Measurements from ENCODE around the gene PRLH.

Gene PRLH

DNA sequence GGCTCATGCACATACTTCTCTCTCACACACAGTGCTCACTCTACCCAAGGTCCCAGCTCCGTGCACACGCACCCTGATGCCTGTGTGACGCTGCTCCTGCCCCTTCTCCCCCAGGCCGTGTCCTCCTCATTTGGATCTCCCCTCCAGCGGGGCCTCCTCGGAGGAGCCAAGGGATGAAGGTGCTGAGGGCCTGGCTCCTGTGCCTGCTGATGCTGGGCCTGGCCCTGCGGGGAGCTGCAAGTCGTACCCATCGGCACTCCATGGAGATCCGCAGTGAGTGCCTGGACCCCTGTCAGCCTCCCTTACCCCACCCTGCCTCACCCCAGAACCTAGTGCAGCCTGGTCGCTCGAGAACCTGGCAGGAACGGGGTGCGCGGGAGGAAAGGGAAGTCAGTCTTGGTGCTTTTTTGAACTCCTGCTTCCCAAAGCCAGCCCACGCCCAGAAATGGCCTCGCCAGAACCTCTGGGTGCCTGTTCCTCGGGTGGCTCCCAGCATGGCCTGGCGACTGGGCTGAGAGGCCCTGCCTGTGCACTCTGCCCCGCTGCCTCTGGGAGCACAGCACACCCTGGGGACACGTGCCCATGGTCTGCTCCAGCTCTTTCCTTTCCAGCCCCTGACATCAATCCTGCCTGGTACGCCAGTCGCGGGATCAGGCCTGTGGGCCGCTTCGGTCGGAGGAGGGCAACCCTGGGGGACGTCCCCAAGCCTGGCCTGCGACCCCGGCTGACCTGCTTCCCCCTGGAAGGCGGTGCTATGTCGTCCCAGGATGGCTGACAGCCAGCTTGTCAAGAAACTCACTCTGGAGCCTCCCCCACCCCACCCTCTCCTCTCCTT is at the start of gene PRLH:
Gene PRLH (plus strand): TSS at position 174 of the 835 bp plus-strand sequence. CDS start 0 bp downstream, at position 174.
- no peak within 1 kb of the TSS for H3K27ac ChIP-seq (ENCODE audit: low read depth, low read length)
- H3K4me1 ChIP-seq (ENCODE audit: control insufficient read depth, insufficient read depth, low read length) = no peaks in the 10 kb centered on the region
- H3K4me3 ChIP-seq (ENCODE audit: low read length) = no peak within 1 kb of the TSS
- no peaks in the 10 kb centered on the region for H3K36me3 ChIP-seq (ENCODE audit: control insufficient read depth, insufficient read depth, low read length)
- no peaks in the 10 kb centered on the region for H3K27me3 ChIP-seq (ENCODE audit: control insufficient read depth, insufficient read depth, low read length)
- H3K9ac ChIP-seq (ENCODE audit: low read length) = no peak within 1 kb of the TSS

DNA sequence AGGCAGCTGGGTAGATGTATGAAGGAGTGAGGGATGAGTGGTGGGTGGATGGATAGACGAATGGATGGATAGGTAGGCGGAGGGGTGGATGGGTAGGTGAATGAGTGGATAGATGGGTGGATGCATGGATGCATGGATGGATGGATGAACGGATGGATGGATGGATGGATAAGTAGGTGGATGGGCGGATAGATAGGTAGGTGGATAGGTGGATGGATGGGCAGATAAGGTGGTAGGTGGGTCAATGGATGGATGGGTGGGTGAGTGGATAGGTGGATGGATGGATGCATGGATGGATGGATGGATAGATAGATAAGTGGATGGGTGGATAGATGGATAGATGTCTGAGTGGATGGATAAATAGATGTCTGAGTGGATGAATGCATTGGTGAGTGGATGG is 49.2 kb upstream of the PRLH start:
- Histone ChIP-seq H3K27me3 (ENCODE audit: control insufficient read depth, insufficient read depth, low read length) (no peaks in the 10 kb centered on the region), H3K27ac (ENCODE audit: low read depth, low read length) (no peak overlapping the region), H3K9ac (ENCODE audit: low read length) (no peak overlapping the region), H3K4me1 (ENCODE audit: control insufficient read depth, insufficient read depth, low read length) (peaks cover 5% of the 10 kb centered on the region), H3K36me3 (ENCODE audit: control insufficient read depth, insufficient read depth, low read length) (no peaks in the 10 kb centered on the region), H3K4me3 (ENCODE audit: low read length) (no peak overlapping the region)

DNA sequence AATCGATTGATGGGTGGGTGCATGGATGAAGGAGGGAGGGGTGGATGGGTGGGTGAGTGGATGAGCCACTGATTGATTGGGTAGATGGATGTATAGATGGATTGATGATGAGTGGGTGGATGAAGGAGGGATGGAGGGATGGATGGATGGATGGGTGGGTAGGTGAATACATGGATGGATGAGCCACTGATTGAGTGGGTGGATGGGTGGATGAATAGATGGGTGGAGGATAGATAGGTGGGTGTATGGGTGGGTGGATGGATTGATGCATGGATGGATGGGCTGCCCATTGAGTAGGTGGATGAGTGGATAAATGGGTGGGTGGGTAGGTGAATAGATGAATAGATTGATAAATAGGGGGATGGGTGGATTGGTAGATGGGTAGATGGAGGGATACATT is 48.4 kb upstream of the PRLH start:
- H3K4me1 ChIP-seq (ENCODE audit: control insufficient read depth, insufficient read depth, low read length) = peaks cover 4% of the 10 kb centered on the region
- H3K4me3 ChIP-seq (ENCODE audit: low read length) = no peak overlapping the region
- no peak overlapping the region for H3K27ac ChIP-seq (ENCODE audit: low read depth, low read length)
- no peak overlapping the region for H3K9ac ChIP-seq (ENCODE audit: low read length)
- H3K27me3 ChIP-seq (ENCODE audit: control insufficient read depth, insufficient read depth, low read length) = no peaks in the 10 kb centered on the region
- H3K36me3 ChIP-seq (ENCODE audit: control insufficient read depth, insufficient read depth, low read length) = no peaks in the 10 kb centered on the region

DNA sequence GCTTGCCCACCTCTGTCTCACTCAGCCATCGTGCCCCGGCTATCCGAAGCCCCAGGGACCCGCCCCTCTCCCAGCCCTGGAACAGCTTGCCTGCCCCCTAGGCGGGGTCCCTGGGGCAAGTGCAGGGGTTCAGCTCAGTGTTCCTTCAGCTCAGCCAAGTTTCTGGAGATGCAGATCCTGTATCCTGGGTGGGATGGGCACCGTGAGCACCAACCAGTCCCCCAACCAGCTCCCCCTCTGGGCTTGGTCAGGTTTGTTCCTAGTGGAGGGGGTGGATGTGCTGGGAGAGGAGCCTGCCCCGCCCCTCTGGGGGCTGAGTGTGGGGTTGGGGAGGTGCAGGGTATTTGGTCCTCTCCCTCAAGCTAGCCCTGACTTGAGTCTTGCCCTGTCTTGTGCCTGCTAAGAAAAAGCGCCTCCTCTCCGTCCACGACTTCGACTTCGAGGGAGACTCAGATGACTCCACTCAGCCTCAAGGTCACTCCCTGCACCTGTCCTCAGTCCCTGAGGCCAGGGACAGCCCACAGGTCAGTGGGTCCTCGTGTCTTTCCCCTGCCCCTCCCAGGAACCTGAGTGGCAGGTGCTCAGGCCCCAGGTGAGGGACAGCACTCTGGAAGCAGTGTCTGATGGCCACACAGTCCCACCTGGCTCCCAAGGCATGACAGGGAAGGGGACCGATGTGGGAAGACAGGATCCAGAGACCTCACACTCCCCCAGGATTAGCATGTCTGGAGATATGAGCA is 46.7 kb upstream of the PRLH start:
- no peaks in the 10 kb centered on the region for H3K36me3 ChIP-seq (ENCODE audit: control insufficient read depth, insufficient read depth, low read length)
- no peak overlapping the region for H3K9ac ChIP-seq (ENCODE audit: low read length)
- H3K4me1 ChIP-seq (ENCODE audit: control insufficient read depth, insufficient read depth, low read length) = no peaks in the 10 kb centered on the region
- no peak overlapping the region for H3K27ac ChIP-seq (ENCODE audit: low read depth, low read length)
- no peak overlapping the region for H3K4me3 ChIP-seq (ENCODE audit: low read length)
- no peaks in the 10 kb centered on the region for H3K27me3 ChIP-seq (ENCODE audit: control insufficient read depth, insufficient read depth, low read length)

DNA sequence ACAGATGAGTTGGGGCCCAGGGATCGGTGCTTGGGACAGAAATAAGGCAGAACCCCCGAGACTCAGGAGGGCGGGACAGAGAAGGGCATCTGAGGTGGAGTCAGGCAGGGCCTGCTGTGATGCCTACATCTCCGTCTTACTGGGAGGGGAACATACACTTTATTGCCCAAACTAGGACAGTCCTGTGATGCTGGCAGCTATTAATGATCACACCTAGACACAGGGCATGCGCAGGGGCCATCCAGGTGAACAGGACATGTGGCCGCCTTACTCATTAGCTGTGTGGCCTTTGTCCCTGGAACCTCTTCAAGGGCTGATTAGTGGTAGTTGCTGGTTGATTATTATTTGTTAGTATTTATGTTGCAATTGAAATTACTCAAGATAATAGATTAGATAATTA is 46.1 kb upstream of the PRLH start:
- no peaks in the 10 kb centered on the region for H3K27me3 ChIP-seq (ENCODE audit: control insufficient read depth, insufficient read depth, low read length)
- no peak overlapping the region for H3K9ac ChIP-seq (ENCODE audit: low read length)
- H3K36me3 ChIP-seq (ENCODE audit: control insufficient read depth, insufficient read depth, low read length) = no peaks in the 10 kb centered on the region
- H3K4me3 ChIP-seq (ENCODE audit: low read length) = no peak overlapping the region
- H3K4me1 ChIP-seq (ENCODE audit: control insufficient read depth, insufficient read depth, low read length) = no peaks in the 10 kb centered on the region
- H3K27ac ChIP-seq (ENCODE audit: low read depth, low read length) = no peak overlapping the region

GRCh38 chr2:237524631-237525030 is 41.7 kb upstream of the PRLH start:
- Histone ChIP-seq H3K36me3 (ENCODE audit: control insufficient read depth, insufficient read depth, low read length) (no peaks in the 10 kb centered on the region), H3K4me3 (ENCODE audit: low read length) (no peak overlapping the region), H3K4me1 (ENCODE audit: control insufficient read depth, insufficient read depth, low read length) (no peaks in the 10 kb centered on the region), H3K9ac (ENCODE audit: low read length) (no peak overlapping the region), H3K27me3 (ENCODE audit: control insufficient read depth, insufficient read depth, low read length) (no peaks in the 10 kb centered on the region), H3K27ac (ENCODE audit: low read depth, low read length) (no peak overlapping the region)

GRCh38 chr2:237525559-237526157 is 40.7 kb upstream of the PRLH start:
- Histone ChIP-seq H3K9ac (ENCODE audit: low read length) (no peak overlapping the region), H3K27me3 (ENCODE audit: control insufficient read depth, insufficient read depth, low read length) (no peaks in the 10 kb centered on the region), H3K27ac (ENCODE audit: low read depth, low read length) (no peak overlapping the region), H3K4me3 (ENCODE audit: low read length) (no peak overlapping the region), H3K4me1 (ENCODE audit: control insufficient read depth, insufficient read depth, low read length) (no peaks in the 10 kb centered on the region), H3K36me3 (ENCODE audit: control insufficient read depth, insufficient read depth, low read length) (no peaks in the 10 kb centered on the region)

- Histone ChIP-seq H3K9ac (ENCODE audit: low read length) (no peak overlapping the region), H3K36me3 (ENCODE audit: control insufficient read depth, insufficient read depth, low read length) (no peaks in the 10 kb centered on the region), H3K27ac (ENCODE audit: low read depth, low read length) (no peak overlapping the region), H3K27me3 (ENCODE audit: control insufficient read depth, insufficient read depth, low read length) (no peaks in the 10 kb centered on the region), H3K4me1 (ENCODE audit: control insufficient read depth, insufficient read depth, low read length) (no peaks in the 10 kb centered on the region), H3K4me3 (ENCODE audit: low read length) (no peak overlapping the region)
Measured at GRCh38 chr2:237527233-237527632, 39.1 kb upstream of the PRLH start.

DNA sequence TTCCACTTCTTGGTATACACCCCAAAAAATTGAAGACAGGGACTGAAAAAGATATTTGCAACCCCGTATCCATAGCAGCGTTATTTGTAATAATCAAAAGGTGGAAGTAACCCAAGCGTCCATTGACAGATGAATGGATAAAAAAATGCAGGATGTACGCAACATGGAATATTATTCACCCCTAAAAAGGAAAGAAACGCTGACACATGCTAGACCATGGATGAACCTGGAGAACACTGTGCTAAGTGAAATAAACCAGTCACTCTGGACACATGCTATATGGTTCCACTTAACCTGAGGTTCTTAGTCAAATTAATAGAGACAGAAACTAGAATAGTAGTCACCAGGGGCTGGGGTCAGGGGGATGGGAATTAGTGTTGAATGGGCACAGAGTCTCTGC is 38.6 kb upstream of the PRLH start:
- Histone ChIP-seq H3K36me3 (ENCODE audit: control insufficient read depth, insufficient read depth, low read length) (no peaks in the 10 kb centered on the region), H3K4me1 (ENCODE audit: control insufficient read depth, insufficient read depth, low read length) (no peaks in the 10 kb centered on the region), H3K27me3 (ENCODE audit: control insufficient read depth, insufficient read depth, low read length) (no peaks in the 10 kb centered on the region), H3K9ac (ENCODE audit: low read length) (no peak overlapping the region), H3K4me3 (ENCODE audit: low read length) (no peak overlapping the region), H3K27ac (ENCODE audit: low read depth, low read length) (no peak overlapping the region)

- H3K9ac ChIP-seq (ENCODE audit: low read length) = no peak overlapping the region
- H3K27ac ChIP-seq (ENCODE audit: low read depth, low read length) = no peak overlapping the region
- no peaks in the 10 kb centered on the region for H3K36me3 ChIP-seq (ENCODE audit: control insufficient read depth, insufficient read depth, low read length)
- H3K27me3 ChIP-seq (ENCODE audit: control insufficient read depth, insufficient read depth, low read length) = no peaks in the 10 kb centered on the region
- no peaks in the 10 kb centered on the region for H3K4me1 ChIP-seq (ENCODE audit: control insufficient read depth, insufficient read depth, low read length)
- H3K4me3 ChIP-seq (ENCODE audit: low read length) = no peak overlapping the region
Measured at GRCh38 chr2:237529452-237530402, 36.6 kb upstream of the PRLH start.

DNA sequence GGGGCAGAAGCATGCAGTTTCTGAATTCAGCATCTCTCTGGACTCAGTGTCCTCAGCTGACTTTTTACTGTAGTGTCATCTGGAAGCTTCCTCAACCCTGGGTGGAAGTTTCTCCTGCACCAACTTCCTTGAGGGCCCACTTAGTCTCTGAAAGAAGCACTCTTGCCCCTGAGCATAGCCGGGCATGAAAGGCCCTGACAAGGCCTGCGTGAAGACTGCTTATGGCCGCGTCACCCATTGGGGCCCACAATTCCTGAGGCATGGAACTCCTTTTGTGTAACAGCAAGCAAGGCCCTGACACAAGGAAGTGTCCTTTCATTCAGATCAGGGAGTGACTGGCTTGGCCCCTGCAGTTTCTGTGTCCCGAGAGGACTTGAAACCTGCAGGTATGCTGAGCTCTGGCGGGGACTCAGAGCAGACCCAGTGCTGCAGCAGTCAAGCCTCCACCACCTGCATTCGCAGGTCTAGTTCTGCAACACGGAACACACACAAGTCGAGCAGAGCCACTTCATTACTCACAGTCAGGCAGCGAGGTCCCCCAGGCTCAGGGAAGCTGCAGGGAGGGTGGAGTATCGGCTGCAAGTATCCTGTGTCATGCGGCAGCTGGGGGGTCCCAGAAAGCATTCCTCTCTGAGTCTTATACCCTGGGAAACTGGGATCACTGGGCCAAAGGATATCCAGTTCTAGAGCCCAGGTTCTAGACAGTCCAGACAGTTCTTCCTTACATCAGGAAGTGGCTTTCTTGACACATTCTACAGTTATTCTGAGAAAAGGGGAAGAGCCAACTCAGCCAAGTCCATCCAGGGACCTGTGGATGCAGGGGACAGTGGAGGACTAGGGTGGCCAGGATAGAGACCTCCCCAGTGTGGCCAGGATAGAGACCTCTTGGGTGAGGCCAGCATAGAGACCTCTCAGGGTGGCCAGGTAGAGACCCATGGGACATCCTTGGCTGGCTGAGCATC is 35.6 kb upstream of the PRLH start:
- Histone ChIP-seq H3K9ac (ENCODE audit: low read length) (no peak overlapping the region), H3K27me3 (ENCODE audit: control insufficient read depth, insufficient read depth, low read length) (no peaks in the 10 kb centered on the region), H3K36me3 (ENCODE audit: control insufficient read depth, insufficient read depth, low read length) (no peaks in the 10 kb centered on the region), H3K4me1 (ENCODE audit: control insufficient read depth, insufficient read depth, low read length) (no peaks in the 10 kb centered on the region), H3K27ac (ENCODE audit: low read depth, low read length) (no peak overlapping the region), H3K4me3 (ENCODE audit: low read length) (no peak overlapping the region)
